GM12864 (cell line): ENCODE measurements around the gene CARMIL1.
"Not testable (repeated sequence)": the region's sequence is repeated elsewhere in the genome, so short reads cannot be mapped to it uniquely, and the experiment has no call there.

Source experiments
- DNase-seq: peaks from one replicate; pipeline ENCODE4 v3.0.0-alpha.2; 2011; ENCODE audit warnings: low read depth
- H3K4me3 ChIP-seq: 2 replicates; pipeline ENCODE4 v1.5.1; 2011; ENCODE audit warnings: mild to moderate bottlenecking, low read depth, low read length, control low read depth
- CTCF ChIP-seq: IDR thresholded peaks from 2 replicates; pipeline ENCODE4 v1.5.1; 2011; ENCODE audit warnings: low read depth, mild to moderate bottlenecking, moderate library complexity, low read length, control low read depth, inconsistent platforms; ENCODE audit errors: missing control alignments

The CARMIL1 gene

GRCh38 chr6:25369433-25370177 is 90.4 kb downstream of the CARMIL1 start:
- TF ChIP-seq CTCF, result no peak
- no peak overlapping the region for H3K4me3 ChIP-seq
- no peak for DNase-seq

GRCh38 chr6:25370178-25371036 is 91.2 kb downstream of the CARMIL1 start:
- no peak for DNase-seq
- H3K4me3 ChIP-seq, result no peak overlapping the region
- TF ChIP-seq CTCF, result no peak

- no peak for TF ChIP-seq CTCF
- no peak for DNase-seq
- H3K4me3 ChIP-seq, result no peak overlapping the region
These were observed 91.8 kb downstream of the CARMIL1 start for GRCh38 chr6:25371037-25371347.

- TF ChIP-seq CTCF, result no peak
- no peak for DNase-seq
- H3K4me3 ChIP-seq, result no peak overlapping the region
These were observed 96.0 kb downstream of the CARMIL1 start for GRCh38 chr6:25375125-25375524.

GRCh38 chr6:25377664-25378063 is 98.5 kb downstream of the CARMIL1 start:
- no peak overlapping the region for H3K4me3 ChIP-seq
- no peak for DNase-seq
- TF ChIP-seq CTCF, result no peak

- DNase-seq, result no peak
- TF ChIP-seq CTCF, result no peak
- no peak overlapping the region for H3K4me3 ChIP-seq
These were observed 101.9 kb downstream of the CARMIL1 start for GRCh38 chr6:25381077-25381476.

- DNase-seq, H3K4me3 ChIP-seq: not testable (repeated sequence)
These were observed 103.3 kb downstream of the CARMIL1 start for GRCh38 chr6:25382476-25382875.
